ENCODE data around the gene ABCC6.
"Not testable (repeated sequence)": the region's sequence is repeated elsewhere in the genome, so short reads cannot be mapped to it uniquely, and the experiment has no call there.

The ABCC6 gene

GRCh38 chr16:16222850-16223661 is at the start of gene ABCC6:
TSS of gene ABCC6 (minus strand) at chr16:16223494. CDS start at chr16:16223434, 60 bp downstream.
- not testable (repeated sequence) for DNase-seq

- not testable (repeated sequence) for DNase-seq
Observed at GRCh38 chr16:16272573-16273221, 49.4 kb upstream of the ABCC6 start.

- DNase-seq: not testable (repeated sequence)
Observed at GRCh38 chr16:16271658-16272057, 48.4 kb upstream of the ABCC6 start.

- not testable (repeated sequence) for DNase-seq
Observed at GRCh38 chr16:16268185-16268808, 45.0 kb upstream of the ABCC6 start.

GRCh38 chr16:16267708-16268107 is 44.4 kb upstream of the ABCC6 start:
- not testable (repeated sequence) for DNase-seq

DNA sequence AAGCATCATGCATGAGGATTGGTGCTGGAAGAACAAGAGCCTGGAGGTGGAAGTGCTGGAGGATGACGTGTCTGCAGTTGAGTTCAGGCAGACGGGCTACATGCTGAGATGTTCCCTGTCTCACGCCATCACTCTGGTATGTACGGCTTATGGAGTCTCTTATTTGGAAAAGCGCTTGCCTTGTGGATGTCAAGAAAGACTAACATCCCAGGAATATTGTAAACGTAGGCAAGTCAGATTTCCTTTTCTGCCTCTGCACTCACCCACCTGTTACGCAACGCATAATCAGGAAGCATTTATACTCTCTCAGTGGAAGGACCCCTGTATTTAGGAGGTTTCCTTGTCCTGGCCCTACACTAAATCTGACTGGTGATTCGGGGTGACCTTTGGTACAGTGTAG is 41.8 kb upstream of the ABCC6 start:
- DNase-seq: not testable (repeated sequence)

DNA sequence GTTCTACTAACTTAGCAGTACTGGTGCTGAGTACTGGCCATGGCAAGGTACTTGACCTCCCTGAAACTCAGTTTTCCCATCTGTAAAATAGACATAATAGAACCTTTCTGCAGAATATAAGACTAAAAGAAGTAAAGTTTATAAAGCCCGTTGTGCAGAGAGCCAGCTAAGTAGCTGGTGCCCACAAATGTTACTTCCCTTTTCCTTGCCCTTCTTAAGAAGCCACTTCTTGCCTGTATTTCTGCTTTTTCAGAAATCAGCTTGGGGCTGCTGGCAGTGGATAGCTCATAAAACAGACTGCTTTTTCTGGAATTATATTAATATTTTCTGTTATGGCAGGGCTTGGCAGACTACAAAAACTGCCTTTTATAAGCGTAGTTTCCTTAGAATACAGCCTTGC is 40.7 kb upstream of the ABCC6 start:
- DNase-seq: not testable (repeated sequence)

- DNase-seq: not testable (repeated sequence)
Observed at GRCh38 chr16:16262954-16263555, 39.8 kb upstream of the ABCC6 start.

GRCh38 chr16:16259971-16260370 is 36.7 kb upstream of the ABCC6 start:
- DNase-seq: not testable (repeated sequence)

DNA sequence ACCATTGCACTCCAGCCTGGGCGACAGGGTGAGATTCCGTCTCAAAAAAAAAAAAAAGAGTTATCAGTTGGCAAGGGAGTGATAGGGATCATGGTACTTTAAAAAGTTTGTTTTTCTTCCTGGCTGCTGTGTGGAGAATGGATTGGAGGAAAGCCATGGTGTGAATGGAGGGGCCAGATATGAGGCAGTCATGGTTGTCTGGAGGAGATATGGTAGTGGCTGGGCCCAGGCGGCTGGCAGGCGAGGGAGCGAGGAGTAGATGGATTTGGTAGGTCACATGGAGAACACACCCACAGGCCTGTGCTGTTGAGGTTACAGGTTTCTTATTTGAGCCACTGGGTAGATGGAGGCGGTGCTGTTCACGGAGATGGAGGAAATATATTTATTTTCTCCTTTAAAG is 35.5 kb upstream of the ABCC6 start:
- DNase-seq: not testable (repeated sequence)

- DNase-seq: not testable (repeated sequence)
Observed at GRCh38 chr16:16257301-16257923, 34.1 kb upstream of the ABCC6 start.

DNA sequence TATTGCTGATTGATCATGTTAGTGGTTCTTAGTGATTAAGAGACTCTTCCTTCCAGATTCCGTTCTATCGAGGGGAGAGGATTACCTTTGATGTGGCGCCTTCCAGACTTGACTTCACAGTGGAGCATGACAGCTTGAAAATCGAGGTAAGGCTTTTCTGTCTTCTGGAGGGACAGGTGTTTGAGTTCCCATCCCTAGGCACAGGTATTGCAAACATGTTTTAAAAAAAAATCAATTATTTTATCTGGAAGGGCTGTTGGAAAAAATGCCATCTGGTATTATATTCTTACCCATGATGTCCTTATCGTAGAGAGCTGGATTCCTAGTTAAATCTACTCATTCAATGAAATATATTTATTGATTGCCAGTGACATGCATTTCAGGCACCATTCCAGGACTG is 29.1 kb upstream of the ABCC6 start:
- DNase-seq: not testable (repeated sequence)

DNA sequence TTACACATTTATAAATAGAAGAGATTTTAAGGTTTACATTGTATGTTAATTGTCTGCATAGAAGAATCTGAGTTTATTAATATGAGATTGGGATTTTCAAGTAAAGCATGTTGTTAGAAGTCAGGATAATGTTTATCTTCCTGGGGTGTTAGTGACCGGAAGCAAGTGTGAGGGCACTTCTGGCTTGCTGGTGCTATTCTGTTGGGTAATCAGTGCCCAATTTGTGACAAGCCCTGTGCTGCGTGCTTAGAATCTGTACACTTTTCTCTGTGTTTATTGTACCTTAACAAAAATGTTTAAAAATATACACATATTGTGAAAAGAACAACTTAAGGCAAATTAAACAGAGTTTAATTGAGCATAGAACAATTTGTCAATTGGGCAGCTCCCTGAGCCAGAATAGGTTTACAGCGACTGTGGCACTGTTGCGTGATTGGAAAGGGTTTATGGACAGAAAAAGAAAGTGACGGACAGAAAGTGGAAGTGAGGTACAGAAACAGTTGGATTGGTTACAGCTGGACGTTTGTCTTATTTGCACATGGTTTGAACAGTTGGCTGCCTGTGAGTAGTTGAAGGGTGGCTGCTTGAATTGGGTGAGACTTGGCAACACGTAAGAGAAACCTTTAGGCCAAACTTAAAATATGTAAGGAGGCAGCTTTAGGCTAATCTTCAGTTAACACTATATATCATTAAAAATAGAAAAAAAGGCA is 26.5 kb upstream of the ABCC6 start:
- not testable (repeated sequence) for DNase-seq

DNA sequence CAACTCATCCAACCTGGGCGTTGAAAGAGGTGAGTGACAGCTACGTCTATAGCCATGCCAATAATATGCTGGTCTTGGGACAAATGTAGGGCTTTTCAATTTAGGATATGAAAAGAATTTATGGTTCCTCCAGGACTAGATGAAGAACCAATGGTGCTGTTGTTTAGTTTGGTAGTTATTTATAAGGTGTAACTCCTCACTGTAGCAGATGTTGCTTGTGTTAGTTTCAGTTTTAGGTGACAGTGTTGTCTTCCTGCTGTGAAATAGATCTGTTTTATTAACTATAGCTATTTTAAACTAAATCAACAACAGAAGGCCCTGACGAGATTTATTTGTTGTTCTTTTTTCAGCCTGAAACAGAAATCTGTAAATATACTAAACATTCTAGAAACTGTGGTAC is 24.1 kb upstream of the ABCC6 start:
- DNase-seq: not testable (repeated sequence)

DNA sequence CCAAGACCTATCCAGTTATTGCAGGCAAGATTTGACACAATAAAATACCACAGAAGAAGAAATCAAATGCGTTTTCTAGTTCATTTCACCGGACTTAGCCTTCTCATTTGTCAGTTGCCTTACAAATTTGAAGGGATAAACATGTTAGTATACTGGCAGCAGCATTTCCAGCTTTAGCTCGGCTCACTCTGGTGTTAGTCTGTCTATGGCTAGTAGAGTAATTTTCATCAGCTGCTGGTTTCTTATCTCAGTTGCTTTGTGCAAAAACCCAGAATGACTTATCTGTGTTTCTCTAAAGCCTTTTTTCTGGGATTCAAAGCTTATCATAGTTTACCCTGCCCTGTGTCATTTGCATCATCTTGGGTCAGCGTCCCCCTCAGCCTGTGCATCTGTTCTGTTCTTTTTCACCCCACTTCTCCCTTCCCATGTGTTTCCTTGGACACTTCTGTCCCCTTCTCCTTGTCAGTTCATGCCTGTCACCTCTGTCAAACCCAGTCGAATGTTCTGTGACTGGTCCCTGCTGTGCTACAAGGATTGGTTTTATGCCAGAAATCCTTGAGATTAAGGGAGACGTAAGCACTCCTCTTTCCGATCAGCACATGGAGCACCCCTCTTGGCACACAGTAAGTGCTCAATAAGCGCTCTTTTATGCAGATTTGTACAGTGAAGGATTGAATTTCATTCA is 23.4 kb upstream of the ABCC6 start:
- not testable (repeated sequence) for DNase-seq

DNA sequence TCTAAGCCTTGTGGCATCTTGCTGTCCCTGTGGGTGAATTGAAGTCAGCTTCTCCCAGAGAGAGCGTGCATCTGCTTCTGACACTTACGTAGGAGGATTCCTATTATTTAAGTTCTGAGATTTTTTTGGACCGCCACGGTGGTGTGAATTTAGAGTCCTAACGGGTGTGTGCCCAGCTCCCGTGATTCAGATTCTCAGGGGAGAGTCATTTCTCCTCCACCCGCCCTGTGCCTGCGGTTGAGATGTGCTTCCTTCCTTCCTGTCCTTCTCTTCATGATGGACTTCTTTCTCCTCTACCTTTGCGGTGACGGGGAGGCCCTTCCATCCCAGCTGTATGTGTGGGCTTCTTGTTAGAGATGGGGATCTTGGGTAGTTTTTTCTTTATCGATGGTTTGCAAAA is 20.6 kb upstream of the ABCC6 start:
- not testable (repeated sequence) for DNase-seq

GRCh38 chr16:16240667-16241066 is 17.4 kb upstream of the ABCC6 start:
- DNase-seq: not testable (repeated sequence)

- not testable (repeated sequence) for DNase-seq
Observed at GRCh38 chr16:16237738-16238137, 14.4 kb upstream of the ABCC6 start.

DNA sequence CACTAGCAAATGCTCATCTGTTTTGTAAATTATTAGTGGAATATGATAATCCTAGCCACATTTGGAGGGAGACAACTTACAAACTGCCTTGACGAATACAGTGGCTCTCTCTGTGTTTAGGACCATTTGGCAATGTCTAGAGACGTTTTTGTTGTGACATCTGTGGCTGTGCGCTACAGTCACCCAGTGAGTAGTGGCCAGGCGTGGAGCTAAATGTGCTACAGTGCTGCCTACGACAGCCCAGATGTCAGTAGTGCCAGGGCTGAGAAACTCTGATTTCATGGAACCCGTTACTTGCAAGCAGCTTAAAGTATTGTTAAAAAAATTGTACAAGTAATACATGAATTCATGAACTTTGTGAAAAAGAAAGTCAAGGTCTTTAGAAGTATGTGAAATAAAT is 13.8 kb upstream of the ABCC6 start:
- not testable (repeated sequence) for DNase-seq

DNA sequence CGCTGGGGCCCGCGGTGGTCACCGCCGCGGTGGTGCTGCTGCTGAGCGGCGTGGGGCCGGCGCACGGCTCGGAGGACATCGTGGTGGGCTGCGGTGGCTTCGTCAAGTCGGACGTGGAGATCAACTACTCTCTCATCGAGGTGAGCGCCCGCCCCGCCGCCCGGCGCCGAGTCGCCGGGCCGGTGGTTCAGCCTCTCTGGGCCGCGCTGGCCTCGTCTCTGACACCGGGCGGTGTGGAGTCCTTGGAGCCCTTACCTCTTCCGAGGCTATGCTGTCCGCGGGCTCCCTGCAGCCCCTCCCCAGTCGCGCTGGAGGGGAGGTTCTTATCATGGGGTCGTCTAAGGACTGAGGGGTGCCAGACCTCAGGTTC is 9.4 kb upstream of the ABCC6 start:
- DNase-seq: not testable (repeated sequence)

- not testable (repeated sequence) for DNase-seq
Observed at GRCh38 chr16:16223662-16224241, 458 bp upstream of the ABCC6 start.

All from SIG-M5 (cell line).